Neural cell (in vitro differentiated cells): ENCODE results near the gene ASS1.
"Not testable (repeated sequence)": the region's sequence is repeated elsewhere in the genome, so short reads cannot be mapped to it uniquely, and the experiment has no call there.

Source experiments
- SMC3 ChIP-seq: fragments of 450-650 bp; conservative IDR thresholded peaks from 2 replicates; pipeline ENCODE4 v1.6.1; 2014; ENCODE audit warnings: antibody characterized with exemption, mild to moderate bottlenecking, moderate library complexity; ENCODE audit not compliant: poor library complexity
- TAF1 ChIP-seq: IDR thresholded peaks from 2 replicates; pipeline ENCODE4 v1.6.1; 2012; ENCODE audit warnings: low read depth
- TF ChIP-seq, protein P1 (sequence below): fragments of 450-650 bp; IDR thresholded peaks from 2 replicates; pipeline ENCODE4 v1.5.1; 2014; ENCODE audit warnings: antibody characterized with exemption, mild to moderate bottlenecking, moderate library complexity; ENCODE audit not compliant: poor library complexity, severe bottlenecking

DNA sequence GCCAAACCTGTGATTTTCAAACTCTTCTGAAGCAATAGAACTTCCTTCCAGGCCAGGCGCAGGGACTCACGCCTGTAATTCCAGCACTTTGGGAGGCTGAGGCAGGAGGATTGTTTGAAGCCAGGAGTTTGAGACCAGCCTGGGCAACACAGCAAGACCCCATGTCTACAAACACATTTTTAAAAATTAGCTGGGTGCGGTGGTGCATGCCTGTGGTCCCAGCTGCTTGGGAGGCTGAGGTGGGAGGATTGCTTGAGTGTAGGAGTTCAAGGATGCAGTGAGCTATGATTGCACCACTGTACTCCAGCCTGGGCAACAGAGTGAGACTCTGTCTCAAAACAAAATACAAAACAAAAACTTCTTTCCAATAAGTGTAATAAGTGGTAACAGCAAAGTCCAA is 43.0 kb upstream of the ASS1 start:
- TF ChIP-seq TAF1, SMC3: not testable (repeated sequence)
- TF ChIP-seq, protein P1, sequence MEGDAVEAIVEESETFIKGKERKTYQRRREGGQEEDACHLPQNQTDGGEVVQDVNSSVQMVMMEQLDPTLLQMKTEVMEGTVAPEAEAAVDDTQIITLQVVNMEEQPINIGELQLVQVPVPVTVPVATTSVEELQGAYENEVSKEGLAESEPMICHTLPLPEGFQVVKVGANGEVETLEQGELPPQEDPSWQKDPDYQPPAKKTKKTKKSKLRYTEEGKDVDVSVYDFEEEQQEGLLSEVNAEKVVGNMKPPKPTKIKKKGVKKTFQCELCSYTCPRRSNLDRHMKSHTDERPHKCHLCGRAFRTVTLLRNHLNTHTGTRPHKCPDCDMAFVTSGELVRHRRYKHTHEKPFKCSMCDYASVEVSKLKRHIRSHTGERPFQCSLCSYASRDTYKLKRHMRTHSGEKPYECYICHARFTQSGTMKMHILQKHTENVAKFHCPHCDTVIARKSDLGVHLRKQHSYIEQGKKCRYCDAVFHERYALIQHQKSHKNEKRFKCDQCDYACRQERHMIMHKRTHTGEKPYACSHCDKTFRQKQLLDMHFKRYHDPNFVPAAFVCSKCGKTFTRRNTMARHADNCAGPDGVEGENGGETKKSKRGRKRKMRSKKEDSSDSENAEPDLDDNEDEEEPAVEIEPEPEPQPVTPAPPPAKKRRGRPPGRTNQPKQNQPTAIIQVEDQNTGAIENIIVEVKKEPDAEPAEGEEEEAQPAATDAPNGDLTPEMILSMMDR: not testable (repeated sequence)
